Stimulated activated CD8-positive, alpha-beta memory T cell treated with anti-CD3 and anti-CD28 coated beads, Interleukin-15, amount 100 ng/mL, for 1 hour (primary cell): ENCODE results near the gene C16orf78.
"Not testable (repeated sequence)": the region's sequence is repeated elsewhere in the genome, so short reads cannot be mapped to it uniquely, and the experiment has no call there.

ENCODE experiments used
- DNase-seq: peaks from one replicate; pipeline ENCODE4 v3.0.0-alpha.2; 2020; ENCODE audit warnings: low read depth

C16orf78 gene

DNA sequence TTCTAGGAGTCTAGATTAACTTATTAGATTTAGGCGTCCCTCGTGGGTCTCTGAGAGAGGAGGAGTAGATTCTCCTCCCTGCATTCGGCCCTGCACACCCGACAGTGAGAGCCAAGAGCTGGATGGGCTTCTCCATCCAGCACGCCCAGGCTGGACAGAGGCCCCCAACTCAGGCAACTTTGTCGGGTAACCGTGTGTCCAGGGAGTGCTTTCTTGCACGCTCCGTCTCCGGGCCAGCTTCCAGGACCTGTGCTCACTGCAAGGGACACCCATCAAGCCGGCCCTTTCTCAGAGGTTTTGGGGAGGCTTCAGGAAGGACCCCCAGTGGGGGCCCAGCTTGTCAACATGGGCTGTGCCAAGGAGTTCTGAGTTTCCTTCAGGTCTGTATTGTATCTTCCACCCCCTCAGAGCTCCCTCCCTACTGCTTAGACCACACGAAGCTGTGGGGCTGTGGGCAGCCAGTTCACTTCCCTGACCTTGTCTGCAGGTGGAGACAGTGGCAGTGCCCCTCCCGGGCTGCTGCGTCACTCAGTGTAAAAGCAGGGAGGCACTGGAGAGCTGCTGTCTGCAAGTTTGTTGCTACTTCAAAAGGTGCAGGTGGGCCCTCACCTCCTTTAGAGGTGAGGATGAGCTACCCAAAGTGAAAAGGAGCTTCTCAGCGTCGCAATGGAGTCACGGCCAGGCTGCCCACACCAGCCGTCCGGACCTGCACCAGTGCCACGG, 24.0 kb upstream of the C16orf78 start:
- no peak for DNase-seq

- no peak for DNase-seq
Measured at GRCh38 chr16:49350265-49351095, 23.1 kb upstream of the C16orf78 start.

- DNase-seq, result no peak
Measured at GRCh38 chr16:49351096-49351487, 22.5 kb upstream of the C16orf78 start.

- no peak for DNase-seq
Measured at GRCh38 chr16:49352892-49353291, 20.7 kb upstream of the C16orf78 start.

DNA sequence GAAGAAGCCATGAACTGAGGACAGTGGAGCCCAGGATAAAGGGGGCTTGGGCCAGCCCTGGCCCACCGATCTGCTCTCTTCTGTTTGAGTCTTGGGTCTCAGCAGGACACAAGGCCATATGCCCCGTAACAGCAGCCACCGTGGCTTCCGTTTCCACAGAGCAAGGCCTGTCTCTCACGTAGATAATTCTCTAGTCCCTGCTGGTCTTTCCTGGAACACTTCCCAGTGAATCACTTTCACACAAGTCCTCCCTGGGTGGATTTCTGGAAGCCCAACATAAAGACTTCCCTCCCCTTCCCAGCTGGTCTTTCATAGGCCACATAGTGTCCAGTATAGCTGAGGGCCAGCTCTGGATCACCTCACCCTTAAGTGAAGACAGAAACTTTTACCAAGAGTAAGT, 19.9 kb upstream of the C16orf78 start:
- no peak for DNase-seq

GRCh38 chr16:49354101-49354500, 19.5 kb upstream of the C16orf78 start:
- DNase-seq, result no peak

GRCh38 chr16:49354991-49355390, 18.6 kb upstream of the C16orf78 start:
- no peak for DNase-seq

GRCh38 chr16:49355933-49356665, 17.5 kb upstream of the C16orf78 start:
- no peak for DNase-seq

- DNase-seq, result no peak
Measured at GRCh38 chr16:49356728-49357488, 16.7 kb upstream of the C16orf78 start.

DNA sequence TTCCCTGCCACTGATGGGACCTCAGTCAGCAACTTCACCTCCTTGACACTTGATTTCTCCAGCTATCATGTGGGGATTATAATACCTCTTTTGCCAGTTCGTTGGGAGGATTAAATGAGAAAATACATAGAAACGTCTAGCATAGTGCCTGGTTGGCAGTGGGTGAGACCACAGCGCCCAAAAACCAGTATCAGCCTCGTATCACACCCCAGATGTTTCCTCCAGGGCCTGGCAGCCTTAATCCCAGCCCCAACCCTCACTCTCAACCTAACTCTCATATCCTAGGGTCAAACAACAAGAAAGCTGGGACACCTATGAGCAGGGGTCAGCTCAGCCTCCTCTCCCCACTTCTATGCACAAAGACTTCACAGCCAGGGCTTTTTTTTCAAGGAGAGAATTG, 14.0 kb upstream of the C16orf78 start:
- DNase-seq, result no peak

- not testable (repeated sequence) for DNase-seq
Measured at GRCh38 chr16:49361731-49362130, 11.9 kb upstream of the C16orf78 start.

- DNase-seq, result no peak
Measured at GRCh38 chr16:49362230-49362629, 11.4 kb upstream of the C16orf78 start.

- no peak for DNase-seq
Measured at GRCh38 chr16:49365711-49366509, 7.7 kb upstream of the C16orf78 start.

GRCh38 chr16:49366669-49367068, 6.9 kb upstream of the C16orf78 start:
- no peak for DNase-seq

- no peak for DNase-seq
Measured at GRCh38 chr16:49369651-49370611, 3.7 kb upstream of the C16orf78 start.

GRCh38 chr16:49376206-49376605, 2.6 kb downstream of the C16orf78 start:
- no peak for DNase-seq

- DNase-seq, result no peak
Measured at GRCh38 chr16:49377196-49377755, 3.7 kb downstream of the C16orf78 start.

DNA sequence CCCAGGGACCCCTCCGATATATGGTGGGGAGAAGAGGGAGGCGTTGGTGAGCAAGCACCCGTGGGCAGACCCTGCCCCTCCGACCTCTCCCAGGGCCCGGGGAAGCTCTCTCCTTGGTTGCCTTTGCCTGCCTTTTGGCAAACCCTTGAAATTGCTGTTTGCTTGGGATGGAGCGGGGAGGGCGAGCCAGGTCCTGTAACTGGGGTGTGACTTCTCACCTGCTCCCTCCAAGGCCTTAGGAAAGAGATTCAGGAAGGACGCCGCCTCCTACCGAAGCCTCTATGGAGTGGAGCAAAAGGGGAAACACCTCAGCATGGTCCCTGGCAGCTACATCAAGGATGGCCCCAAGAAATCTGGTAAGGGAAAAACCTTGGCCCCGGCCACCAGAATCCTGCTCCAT, 4.6 kb downstream of the C16orf78 start:
- DNase-seq, result no peak

- no peak for DNase-seq
Measured at GRCh38 chr16:49378816-49379215, 5.2 kb downstream of the C16orf78 start.

GRCh38 chr16:49382916-49383315, 9.3 kb downstream of the C16orf78 start:
- DNase-seq, result no peak
